ENCODE data around the gene CCL4.

Gene CCL4

GRCh38 chr17:36147601-36148000 is 44.0 kb downstream of the CCL4 start:
- FAIRE-seq, result no peak

GRCh38 chr17:36148559-36149295 is 45.1 kb downstream of the CCL4 start:
- FAIRE-seq, result no peak

- FAIRE-seq, result no peak
Observed at GRCh38 chr17:36149296-36149820, 45.7 kb downstream of the CCL4 start.

- no peak for FAIRE-seq
Observed at GRCh38 chr17:36151891-36152638, 48.4 kb downstream of the CCL4 start.

- no peak for FAIRE-seq
Observed at GRCh38 chr17:36152639-36153120, 49.1 kb downstream of the CCL4 start.

GRCh38 chr17:36153895-36154610 is 50.4 kb downstream of the CCL4 start:
- FAIRE-seq, result no peak

Data from G401.6 (cell line).